Mesenchymal stem cell (in vitro differentiated cells and primary cell): ENCODE results near the gene ELAVL1.
"Not testable (repeated sequence)": the region's sequence is repeated elsewhere in the genome, so short reads cannot be mapped to it uniquely, and the experiment has no call there.

Experiments
- DNase-seq: peaks from one replicate; pipeline ENCODE4 v3.0.0-alpha.2; 2013
- H2AFZ ChIP-seq: one replicate; pipeline ENCODE4 v1.6.1; 2013; ENCODE audit warnings: low read depth, mild to moderate bottlenecking, control low read depth, inconsistent platforms, low read length, moderate library complexity
- H2AK5ac ChIP-seq: 2 replicates; pipeline ENCODE4 v1.6.1; 2013; ENCODE audit warnings: low read length, moderate library complexity, mild to moderate bottlenecking, inconsistent platforms; ENCODE audit not compliant: severe bottlenecking
- H2BK120ac ChIP-seq: one replicate; pipeline ENCODE4 v1.6.1; 2013; ENCODE audit warnings: low read depth, mild to moderate bottlenecking, inconsistent platforms, low read length, moderate library complexity
- H2BK12ac ChIP-seq, 2 experiments: one replicate each; pipeline ENCODE4 v1.6.1; 2013; ENCODE audit warnings: inconsistent platforms in 2 of 2, low read length in 2 of 2, mild to moderate bottlenecking in 2 of 2, moderate library complexity in 2 of 2, control low read depth in 1 of 2
- H2BK15ac ChIP-seq: one replicate; pipeline ENCODE4 v1.6.1; 2013; ENCODE audit warnings: mild to moderate bottlenecking, low read depth, inconsistent platforms; ENCODE audit not compliant: poor library complexity, severe bottlenecking
- H2BK5ac ChIP-seq: 2 replicates; pipeline ENCODE4 v1.6.1; 2013; ENCODE audit warnings: low read depth, mild to moderate bottlenecking, low read length, control low read depth, inconsistent platforms; ENCODE audit not compliant: poor library complexity, severe bottlenecking
- H3K14ac ChIP-seq, 2 experiments: one replicate each; pipeline ENCODE4 v1.6.1; 2013; ENCODE audit warnings: inconsistent platforms in 2 of 2, low read length in 2 of 2, control low read depth in 1 of 2, mild to moderate bottlenecking in 1 of 2, moderate library complexity in 1 of 2
- H3K18ac ChIP-seq, 2 experiments: one replicate each; pipeline ENCODE4 v1.6.1; 2013; ENCODE audit warnings: inconsistent platforms in 2 of 2, low read length in 2 of 2, control low read depth in 1 of 2, low read depth in 1 of 2, mild to moderate bottlenecking in 1 of 2
- H3K23ac ChIP-seq, 2 experiments: one replicate each; pipeline ENCODE4 v1.6.1; 2013; ENCODE audit warnings: inconsistent platforms in 2 of 2, low read length in 2 of 2, mild to moderate bottlenecking in 2 of 2, moderate library complexity in 2 of 2, control low read depth in 1 of 2
- H3K27ac ChIP-seq: 2 replicates; pipeline ENCODE4 v1.5.1; 2013; ENCODE audit warnings: mild to moderate bottlenecking, moderate library complexity, low read length, control low read depth, inconsistent platforms; ENCODE audit not compliant: poor library complexity, severe bottlenecking
- H3K27me3 ChIP-seq, 2 experiments: 2 replicates each; pipeline versions ENCODE4 v1.6.1 to v1.7.0; 2013; ENCODE audit warnings: low read length in 2 of 2, mild to moderate bottlenecking in 2 of 2, moderate library complexity in 2 of 2, control low read depth in 1 of 2, inconsistent platforms in 1 of 2; ENCODE audit not compliant: control insufficient read depth in 1 of 2, insufficient read depth in 1 of 2
- H3K36me3 ChIP-seq, 2 experiments: 2 replicates each; pipeline versions ENCODE4 v1.6.1 to v1.7.0; 2013; ENCODE audit warnings: low read length in 2 of 2, control low read depth in 1 of 2, inconsistent platforms in 1 of 2, low read depth in 1 of 2, mild to moderate bottlenecking in 1 of 2; ENCODE audit not compliant: insufficient read depth in 2 of 2, control insufficient read depth in 1 of 2
- H3K4ac ChIP-seq, 2 experiments: one replicate each; pipeline ENCODE4 v1.6.1; 2013; ENCODE audit warnings: inconsistent platforms in 2 of 2, low read length in 2 of 2, mild to moderate bottlenecking in 2 of 2, moderate library complexity in 2 of 2, control low read depth in 1 of 2, low read depth in 1 of 2
- H3K4me1 ChIP-seq: 2 replicates; pipeline ENCODE4 v1.6.1; 2013; ENCODE audit warnings: low read depth, low read length, control low read depth; ENCODE audit not compliant: control insufficient read depth, insufficient read depth
- H3K4me2 ChIP-seq: 2 replicates; pipeline ENCODE4 v1.6.1; 2013; ENCODE audit warnings: low read length, mild to moderate bottlenecking, inconsistent platforms; ENCODE audit not compliant: poor library complexity, severe bottlenecking
- H3K4me3 ChIP-seq, 2 experiments: 2 replicates each; pipeline versions ENCODE4 v1.5.1 to v1.7.0; 2013; ENCODE audit warnings: low read length in 2 of 2, mild to moderate bottlenecking in 2 of 2, control low read depth in 1 of 2, low read depth in 1 of 2; ENCODE audit not compliant: insufficient read depth in 1 of 2
- H3K79me1 ChIP-seq: replicated peaks from 2 replicates; pipeline ENCODE4 v1.6.1; 2013; ENCODE audit warnings: mild to moderate bottlenecking, control low read depth, low read length, inconsistent platforms; ENCODE audit not compliant: poor library complexity, severe bottlenecking
- H3K9ac ChIP-seq: 2 replicates; pipeline ENCODE4 v1.7.0; 2013; ENCODE audit warnings: mild to moderate bottlenecking, low read length, moderate library complexity
- H3K9me3 ChIP-seq: 2 replicates; pipeline ENCODE4 v1.7.0; 2013; ENCODE audit warnings: mild to moderate bottlenecking, low read length; ENCODE audit not compliant: control insufficient read depth
- H4K8ac ChIP-seq: one replicate; pipeline ENCODE4 v1.6.1; 2013; ENCODE audit warnings: inconsistent platforms, mild to moderate bottlenecking, low read length, moderate library complexity
- H4K91ac ChIP-seq: one replicate; pipeline ENCODE4 v1.6.1; 2013; ENCODE audit warnings: mild to moderate bottlenecking, low read length, inconsistent platforms
- WGBS: methylation state at CpG from one replicate; pipeline ENCODE4 v1.1.7; 2013; ENCODE audit warnings: mixed read lengths; 5-methylcytosine and 5-hydroxymethylcytosine counted together

ELAVL1 gene

GRCh38 chr19:7931221-7932061, 74.0 kb downstream of the ELAVL1 start:
- H2AK5ac ChIP-seq, result no peak overlapping the region
- H3K79me1 ChIP-seq, result peaks cover 21% of the 10 kb centered on the region
- H3K4ac ChIP-seq, result no peak overlapping the region
- no peak overlapping the region for H2AFZ ChIP-seq
- H2BK15ac ChIP-seq, result no peak overlapping the region
- DNase-seq, result no peak
- no peak overlapping the region for H3K18ac ChIP-seq
- H3K4me3 ChIP-seq, result no peak overlapping the region
- no peaks in the 10 kb centered on the region for H3K27me3 ChIP-seq
- H3K9ac ChIP-seq, result no peak overlapping the region
- no peak overlapping the region for H2BK12ac ChIP-seq
- no peak overlapping the region for H2BK5ac ChIP-seq
- no peak overlapping the region for H2BK120ac ChIP-seq
- H4K8ac ChIP-seq, result no peak overlapping the region
- H3K9me3 ChIP-seq, result no peaks in the 10 kb centered on the region
- H4K91ac ChIP-seq, result no peak overlapping the region
- H3K23ac ChIP-seq, result no peak overlapping the region
- peaks cover 60 to 77% of the 10 kb centered on the region in 2 experiments for H3K36me3 ChIP-seq
- 96% methylated on average over 34 of the region's 36 CpGs for WGBS
- H3K4me2 ChIP-seq, result no peak overlapping the region
- H3K4me1 ChIP-seq, result peaks cover 26% of the 10 kb centered on the region
- H3K14ac ChIP-seq, result no peak overlapping the region
- H3K27ac ChIP-seq, result no peak overlapping the region

- Histone ChIP-seq H2AFZ (no peak overlapping the region), H2BK15ac (no peak overlapping the region), H3K4me3 (no peak overlapping the region), H3K4me1 (peaks cover 30% of the 10 kb centered on the region), H3K9ac (no peak overlapping the region), H3K27me3 (no peaks in the 10 kb centered on the region), H3K14ac (no peak overlapping the region), H3K36me3 (peaks cover 53 to 70% of the 10 kb centered on the region in 2 experiments), H3K4ac (no peak overlapping the region), H3K27ac (no peak overlapping the region), H2BK12ac (no peak overlapping the region), H2AK5ac (no peak overlapping the region), H3K18ac (no peak overlapping the region), H4K91ac (no peak overlapping the region), H3K23ac (no peak overlapping the region), H3K4me2 (no peak overlapping the region), H4K8ac (no peak overlapping the region), H2BK5ac (no peak overlapping the region), H3K79me1 (peaks cover 19% of the 10 kb centered on the region), H3K9me3 (no peaks in the 10 kb centered on the region), H2BK120ac (no peak overlapping the region)
- DNase-seq, result no peak
- 89% methylated on average over 6 of the region's 7 CpGs for WGBS
Measured at GRCh38 chr19:7930765-7931164, 74.7 kb downstream of the ELAVL1 start.

- Histone ChIP-seq H3K36me3 (peaks cover 46 to 63% of the 10 kb centered on the region in 2 experiments), H3K4me1 (peaks cover 36% of the 10 kb centered on the region), H3K79me1 (peaks cover 14% of the 10 kb centered on the region)
- not testable (repeated sequence) for H2AFZ ChIP-seq, H3K4me3 ChIP-seq, H3K4me2 ChIP-seq, H2AK5ac ChIP-seq, H3K4ac ChIP-seq, H3K27ac ChIP-seq, H2BK120ac ChIP-seq, H2BK5ac ChIP-seq, H3K18ac ChIP-seq, H3K23ac ChIP-seq, H3K9ac ChIP-seq, H2BK15ac ChIP-seq, H4K91ac ChIP-seq, H3K27me3 ChIP-seq, H3K14ac ChIP-seq, H4K8ac ChIP-seq, H2BK12ac ChIP-seq, H3K9me3 ChIP-seq
- 81% methylated on average over 8 of the region's 11 CpGs for WGBS
- DNase-seq, result peak; percentile 14
Measured at GRCh38 chr19:7930030-7930429, 75.4 kb downstream of the ELAVL1 start.

- Histone ChIP-seq H2BK5ac (no peak overlapping the region), H2BK12ac (no peak overlapping the region), H3K27me3 (no peaks in the 10 kb centered on the region), H3K79me1 (peaks cover 10% of the 10 kb centered on the region), H3K18ac (peak overlapping the region in 1 of 2 experiments; percentile 50), H3K23ac (no peak overlapping the region), H3K4me1 (peaks cover 42% of the 10 kb centered on the region), H3K9ac (peak overlapping the region; percentile 90), H2AK5ac (peak overlapping the region; percentile 54), H2BK15ac (peak overlapping the region; percentile 4), H3K9me3 (no peaks in the 10 kb centered on the region), H4K91ac (no peak overlapping the region), H3K14ac (no peak overlapping the region), H2BK120ac (no peak overlapping the region), H3K4ac (no peak overlapping the region), H4K8ac (no peak overlapping the region), H3K36me3 (peaks cover 37 to 60% of the 10 kb centered on the region in 2 experiments), H3K4me2 (peak overlapping the region; percentile 18), H3K4me3 (peak overlapping the region in 1 of 2 experiments; percentile 56), H2AFZ (no peak overlapping the region), H3K27ac (peak overlapping the region; percentile 76)
- DNase-seq, result peak; percentile 80
- 61% methylated on average over 23 of the region's 24 CpGs for WGBS
Measured at GRCh38 chr19:7928741-7929701, 76.4 kb downstream of the ELAVL1 start.
